GM19455 (cell line): ENCODE measurements around the gene ITPK1.

Experiments
- ATAC-seq: cut with Tn5 transposase; IDR thresholded peaks from one replicate; pipeline ENCODE4 v1.9.1; 2021; ENCODE audit not compliant: unreplicated experiment

The ITPK1 gene

DNA sequence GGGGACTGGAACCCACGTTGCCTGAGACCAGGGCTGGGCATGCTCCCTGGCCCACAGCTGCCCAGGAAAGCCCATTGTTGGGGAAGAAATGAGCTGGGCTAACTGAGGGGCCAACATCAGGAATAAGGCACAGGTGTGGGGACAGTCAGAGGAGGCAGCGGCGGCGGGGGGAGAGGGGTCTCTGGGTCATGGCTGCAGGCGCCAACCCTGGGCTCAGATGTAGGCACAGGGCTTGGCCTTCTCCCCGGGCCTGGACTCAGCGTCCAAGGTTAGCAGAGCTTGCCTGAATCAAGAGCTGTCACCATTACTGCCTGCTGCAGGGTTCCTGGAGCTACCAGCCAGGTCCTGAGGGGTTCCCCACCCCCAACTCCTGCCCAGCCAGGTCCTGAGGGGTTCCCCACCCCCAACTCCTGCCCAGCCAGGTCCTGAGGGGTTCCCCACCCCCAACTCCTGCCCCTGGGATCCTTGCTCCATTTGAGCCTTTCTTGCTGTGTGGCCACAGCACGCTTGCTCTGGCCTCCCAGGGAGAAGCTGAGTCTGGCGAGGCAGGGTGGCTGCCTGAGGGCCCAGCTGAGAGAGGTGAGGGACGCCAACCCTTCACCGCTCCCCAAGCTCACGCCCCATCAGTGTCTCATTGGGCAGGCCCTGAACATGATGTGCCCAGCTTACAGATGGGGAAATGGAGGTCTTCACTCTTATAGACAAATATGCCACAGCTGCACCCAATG, 186.6 kb downstream of the ITPK1 start:
- no peak for ATAC-seq

DNA sequence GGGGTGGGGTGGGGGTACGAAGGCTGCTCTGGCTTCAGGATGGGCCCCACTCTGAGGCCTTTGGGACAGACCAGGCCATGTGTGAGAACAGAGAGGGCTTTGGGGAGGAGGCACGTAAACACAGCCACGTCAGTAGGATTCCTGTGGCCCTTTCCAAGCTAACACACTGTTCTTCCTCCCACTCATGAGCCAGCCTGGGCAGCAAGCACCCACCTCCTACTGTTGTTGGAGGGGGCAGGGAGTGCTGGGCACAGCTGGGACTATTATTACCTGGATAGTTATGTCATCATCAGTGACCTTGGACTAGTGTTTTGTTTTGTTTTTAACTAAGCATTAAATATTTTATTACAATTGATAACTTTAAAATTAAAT, 187.5 kb downstream of the ITPK1 start:
- ATAC-seq, result no peak

DNA sequence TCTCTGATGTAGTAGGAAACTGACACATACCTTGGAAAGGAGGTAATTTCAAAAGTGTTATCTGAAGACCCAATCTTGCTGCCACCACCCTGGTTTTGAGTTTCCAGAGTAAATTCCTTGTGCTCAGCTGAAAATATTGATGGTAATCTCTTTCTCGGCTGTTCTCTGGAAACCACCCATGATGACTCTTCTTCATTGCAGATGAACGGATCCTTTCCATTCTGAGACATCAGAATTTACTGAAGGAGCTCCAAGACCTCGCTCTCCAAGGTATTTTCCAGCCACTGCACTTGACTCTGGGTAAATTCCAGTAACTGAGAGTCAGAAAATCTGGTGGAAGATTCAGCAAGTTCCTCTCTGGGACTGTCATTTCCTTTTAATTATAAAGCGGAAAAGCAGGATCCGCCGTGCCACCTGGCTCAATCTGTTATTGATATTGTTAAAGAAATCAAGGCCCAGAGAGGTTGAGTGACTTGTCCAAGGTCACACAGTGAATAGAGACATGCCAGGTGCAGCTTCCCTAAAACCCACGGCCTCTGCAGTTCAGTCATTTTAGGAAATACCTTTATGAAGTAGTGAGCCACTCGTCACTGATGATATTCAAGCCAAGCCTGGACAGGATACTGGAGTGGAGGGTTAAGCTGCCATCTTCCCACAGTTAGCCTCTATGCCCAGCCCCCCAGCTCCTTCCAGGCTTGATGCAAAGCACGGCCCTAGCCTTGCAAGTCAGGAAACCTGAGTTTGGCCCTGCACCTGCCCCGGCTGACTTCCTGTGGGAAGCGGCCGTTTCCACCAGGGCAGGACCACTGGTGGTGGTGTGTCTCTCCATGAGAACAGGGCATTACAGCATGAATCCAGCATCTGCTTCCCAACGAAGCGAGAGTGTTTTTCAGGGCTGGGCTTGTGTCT, 188.1 kb downstream of the ITPK1 start:
- ATAC-seq, result no peak

DNA sequence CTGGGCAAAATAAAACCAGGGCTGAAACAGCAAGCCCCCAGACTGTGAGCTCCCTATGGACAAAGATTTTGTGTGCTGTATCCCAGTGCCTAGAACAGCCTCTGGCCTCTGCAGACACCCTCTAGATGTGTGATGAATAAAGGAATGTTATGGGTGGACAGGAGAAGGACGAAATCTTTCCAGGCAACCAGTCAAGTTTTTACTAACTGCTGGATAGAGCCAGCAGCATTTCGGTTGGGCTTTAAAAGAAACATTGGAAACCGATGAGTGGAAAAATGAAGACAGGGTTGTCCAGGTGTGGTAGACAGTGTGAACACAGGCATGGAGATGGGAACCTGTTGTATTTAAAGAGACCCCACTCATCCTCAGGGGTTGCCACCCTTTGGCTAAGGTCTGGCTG, 188.8 kb downstream of the ITPK1 start:
- no peak for ATAC-seq

DNA sequence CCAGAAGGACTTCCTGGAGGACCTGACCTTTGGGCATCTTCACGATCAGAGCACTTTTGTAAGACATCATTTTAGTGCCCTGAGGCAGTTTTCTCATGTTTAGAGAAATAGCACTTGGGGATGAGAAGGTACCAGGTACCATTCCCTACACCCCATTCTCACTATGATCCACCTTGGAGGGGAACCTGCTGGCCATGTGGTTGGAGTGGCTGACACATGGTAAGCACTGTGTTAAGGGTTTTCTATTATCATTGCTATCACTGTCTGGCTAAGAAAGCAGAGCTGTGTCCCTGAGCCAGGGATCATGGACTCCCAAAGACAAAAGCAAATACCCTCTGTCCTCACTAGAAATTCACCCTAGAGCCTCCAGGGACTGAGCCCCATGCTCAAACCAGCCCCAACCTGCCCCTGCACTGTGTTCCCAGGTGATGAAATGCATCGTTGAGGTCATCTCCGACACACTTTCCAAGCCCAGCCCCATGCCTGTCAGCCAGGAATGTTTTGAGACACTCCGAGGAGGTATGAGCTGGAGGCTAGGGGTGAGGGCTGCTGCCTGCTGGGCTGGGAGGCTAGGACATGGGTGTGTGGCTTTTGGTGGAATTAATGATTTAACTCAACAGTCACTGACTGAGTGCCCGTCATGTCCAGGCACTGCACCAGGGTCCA, 189.4 kb downstream of the ITPK1 start:
- ATAC-seq, result no peak

DNA sequence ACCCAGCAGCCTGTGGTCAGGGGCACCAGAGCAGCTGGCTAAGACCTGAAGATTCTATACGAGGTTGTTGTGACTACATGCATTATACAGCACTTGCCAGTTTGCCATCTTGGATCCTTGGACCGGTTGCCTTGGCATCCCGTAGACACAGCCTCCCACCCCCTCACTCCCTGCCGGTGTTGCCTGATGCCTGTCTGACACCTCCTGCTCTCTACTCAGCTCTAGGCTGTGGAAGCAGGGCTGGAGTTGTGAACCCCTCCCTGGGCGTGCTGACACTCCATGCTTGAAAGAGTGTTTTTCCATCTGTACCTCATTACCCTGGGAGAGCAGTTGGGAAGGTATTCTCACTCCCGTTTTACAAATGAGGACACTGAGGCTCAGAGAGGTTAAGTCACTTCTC, 190.3 kb downstream of the ITPK1 start:
- no peak for ATAC-seq

DNA sequence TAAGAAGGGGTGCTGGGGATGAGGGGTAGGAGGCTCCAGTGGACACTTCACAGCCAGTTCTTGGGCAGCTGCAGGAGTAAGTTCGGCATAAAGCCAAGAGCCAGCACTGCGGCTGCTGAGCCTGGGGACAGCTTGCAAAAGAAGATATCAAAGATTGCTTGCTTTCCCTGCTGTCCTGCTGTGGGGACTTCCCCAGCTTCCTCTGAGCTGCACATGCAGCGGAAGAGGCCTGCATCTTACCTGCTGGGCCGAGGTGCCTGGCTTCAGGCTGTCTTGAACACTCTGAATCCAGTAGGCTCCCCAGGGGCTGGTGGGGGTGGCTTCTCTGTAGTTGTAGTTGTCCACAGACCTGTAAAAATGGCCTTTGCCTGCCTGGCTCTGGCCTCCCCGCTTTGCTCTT, 191.5 kb downstream of the ITPK1 start:
- no peak for ATAC-seq

DNA sequence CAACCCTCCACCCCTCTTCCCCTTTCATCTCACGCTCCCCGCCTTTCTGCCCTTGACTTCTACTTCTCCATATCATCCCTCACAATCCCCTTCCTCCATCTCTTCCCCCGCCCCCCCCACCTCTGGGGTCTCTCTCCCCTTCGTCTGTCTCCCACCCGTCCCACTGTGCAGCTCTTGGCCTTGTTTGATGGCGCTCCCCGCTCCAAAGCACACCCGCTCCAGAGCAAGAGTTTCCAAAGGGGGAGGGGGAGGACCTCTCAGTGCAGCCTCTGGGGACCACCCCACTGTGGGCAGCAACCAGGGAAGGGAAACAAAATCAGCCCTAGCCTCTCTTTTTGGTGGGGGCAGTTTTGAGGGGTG, 192.0 kb downstream of the ITPK1 start:
- no peak for ATAC-seq

DNA sequence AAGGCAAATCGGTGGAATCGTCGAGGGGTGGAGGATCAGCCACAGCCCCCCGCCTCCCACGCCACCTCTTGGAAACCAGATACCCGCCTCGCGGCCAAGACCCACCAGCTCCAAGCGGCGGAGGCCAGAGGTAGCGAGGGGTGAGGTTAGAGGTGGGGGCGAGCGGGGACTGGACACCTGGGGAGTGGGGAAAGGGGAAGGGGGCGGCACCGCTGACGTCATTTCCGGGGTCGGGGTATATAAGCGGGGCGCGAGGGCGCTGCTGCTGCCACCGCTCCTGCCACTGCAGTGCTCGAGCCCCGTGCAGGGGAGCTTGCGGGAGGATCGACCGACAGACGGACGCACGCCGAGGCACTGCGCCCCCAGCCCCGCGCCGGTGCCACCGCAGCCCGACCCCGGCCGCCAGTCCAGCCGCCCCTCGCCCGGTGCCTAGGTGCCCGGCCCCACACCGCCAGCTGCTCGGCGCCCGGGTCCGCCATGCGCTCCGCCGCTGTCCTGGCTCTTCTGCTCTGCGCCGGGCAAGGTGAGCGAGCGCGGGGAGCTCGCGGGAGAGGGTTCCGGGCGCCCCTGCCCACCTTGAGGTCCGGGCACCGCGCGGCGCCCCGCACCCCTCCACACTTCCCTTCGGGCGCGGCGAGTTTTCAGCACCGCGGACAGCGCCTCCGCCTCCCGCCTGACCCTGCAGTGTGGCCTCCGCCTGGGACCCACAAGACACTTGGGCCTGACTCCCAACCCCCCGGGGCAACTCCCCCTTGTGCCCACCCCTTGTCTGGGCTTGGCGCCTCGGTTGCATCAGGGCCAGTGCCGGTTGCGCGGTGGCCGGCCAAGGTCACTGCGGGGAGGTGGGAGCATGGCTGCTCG, 192.6 kb downstream of the ITPK1 start, which contains the start of gene CHGA:
CHGA (plus strand) TSS at position 268 of the 861 bp plus-strand sequence; CDS start at position 478, 210 bp downstream.
- ATAC-seq, result no peak

DNA sequence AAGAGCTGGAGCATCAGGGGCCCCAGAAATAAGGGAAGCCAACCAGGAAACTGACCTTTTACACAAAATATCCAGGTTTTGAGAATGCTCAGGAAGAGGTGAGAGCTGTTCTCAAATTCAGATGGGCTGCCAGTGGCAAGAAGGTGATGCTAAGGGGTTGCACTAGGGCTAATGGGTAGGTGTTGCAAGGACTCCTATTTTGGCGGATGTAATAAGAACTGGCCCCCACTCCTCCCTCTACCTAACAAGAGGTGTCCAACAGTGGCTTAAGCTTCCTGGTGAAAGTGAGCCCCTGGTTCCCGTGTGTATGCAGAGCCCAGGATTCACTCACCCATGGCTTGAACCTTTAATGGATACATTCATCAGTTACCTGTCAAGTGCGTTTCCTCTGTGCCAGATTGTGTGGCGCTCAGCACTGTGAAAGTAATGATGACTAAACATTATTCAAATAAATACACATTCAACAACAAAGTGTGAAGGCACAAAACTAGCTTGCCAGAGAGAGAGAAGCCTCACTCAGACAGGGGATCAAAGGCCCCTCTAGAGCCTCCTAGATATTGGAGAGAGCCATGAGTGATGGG, 193.5 kb downstream of the ITPK1 start:
- ATAC-seq, result no peak

DNA sequence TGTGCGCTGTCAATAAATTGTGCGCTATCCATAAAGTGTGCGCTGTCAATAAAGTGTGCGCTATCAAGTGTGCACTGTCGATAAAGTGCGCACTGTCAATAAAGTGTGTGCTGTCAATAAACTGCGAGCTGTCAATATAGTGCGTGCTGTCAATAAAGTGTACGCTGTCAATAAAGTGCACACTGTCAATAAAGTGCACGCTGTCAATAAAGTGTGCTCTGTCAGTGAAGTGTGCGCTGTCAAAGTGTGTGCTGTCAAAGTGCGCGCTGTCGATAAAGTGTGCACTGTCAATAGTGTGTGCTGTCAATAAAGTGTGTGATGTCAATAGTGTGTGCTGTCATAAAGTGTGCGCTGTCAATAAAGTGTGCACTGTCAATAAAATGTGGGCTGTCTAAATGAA, 195.7 kb downstream of the ITPK1 start:
- ATAC-seq, result no peak

DNA sequence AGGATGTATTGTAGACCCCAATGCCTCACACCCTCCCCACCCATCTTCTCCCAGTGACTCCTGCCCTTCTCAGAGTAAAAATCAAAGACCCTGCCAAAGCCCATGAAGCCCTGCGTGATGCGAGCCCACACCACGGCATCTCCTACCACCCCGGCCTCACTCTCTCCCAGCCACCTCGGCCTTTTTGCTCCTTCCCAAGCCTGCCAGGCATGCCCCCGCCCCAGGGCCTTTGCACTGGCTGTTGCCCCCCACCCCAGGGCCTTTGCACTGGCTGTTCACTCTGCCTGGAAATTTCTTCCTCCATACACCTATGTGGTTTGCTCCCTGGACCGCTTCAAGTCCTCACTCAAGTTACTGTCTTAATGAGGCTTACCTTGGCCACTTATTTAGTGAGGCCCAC, 197.8 kb downstream of the ITPK1 start:
- ATAC-seq, result no peak

DNA sequence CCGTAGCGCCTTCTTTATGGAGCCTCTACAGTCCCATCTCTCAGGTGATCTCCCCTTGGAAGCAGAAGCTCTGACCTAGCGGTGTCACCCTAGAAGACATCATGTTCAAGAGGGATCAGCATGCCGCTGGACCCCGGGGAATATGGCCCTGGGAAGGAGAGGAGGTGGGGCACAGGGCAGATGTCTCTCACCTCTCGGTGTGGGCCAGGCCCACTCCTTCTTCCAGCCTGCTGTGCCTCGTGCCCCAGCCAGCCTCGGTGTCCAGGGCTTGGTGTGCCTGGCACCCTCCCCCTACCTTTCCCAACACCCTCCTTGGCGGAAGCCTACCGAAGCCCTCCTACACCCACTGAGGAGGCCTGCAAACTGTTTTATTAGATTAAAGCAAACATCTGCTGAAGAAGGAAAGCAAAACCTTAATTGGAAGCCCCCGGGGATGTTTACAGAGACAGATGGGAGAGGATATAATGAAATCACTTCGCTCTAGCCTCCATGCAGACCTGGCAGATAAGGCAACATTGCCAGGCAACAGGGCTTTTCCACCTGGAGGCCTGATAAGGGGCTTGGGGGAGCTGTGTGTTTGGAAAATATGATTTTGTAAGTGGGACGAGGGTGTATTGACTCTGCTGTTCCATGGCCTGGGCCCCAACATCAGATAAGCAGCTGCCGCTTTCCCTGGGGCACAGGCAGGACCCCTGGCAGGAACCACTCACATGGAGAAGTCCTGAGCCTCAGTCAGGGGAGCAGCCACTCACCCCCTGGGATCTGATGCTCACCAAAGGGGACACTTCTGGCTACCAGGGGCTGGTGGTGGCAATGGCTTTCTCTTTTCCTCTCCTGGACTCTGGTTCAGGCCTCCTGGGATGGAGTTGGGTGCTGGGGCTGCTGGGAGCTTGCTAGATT, 198.4 kb downstream of the ITPK1 start:
- ATAC-seq, result no peak

DNA sequence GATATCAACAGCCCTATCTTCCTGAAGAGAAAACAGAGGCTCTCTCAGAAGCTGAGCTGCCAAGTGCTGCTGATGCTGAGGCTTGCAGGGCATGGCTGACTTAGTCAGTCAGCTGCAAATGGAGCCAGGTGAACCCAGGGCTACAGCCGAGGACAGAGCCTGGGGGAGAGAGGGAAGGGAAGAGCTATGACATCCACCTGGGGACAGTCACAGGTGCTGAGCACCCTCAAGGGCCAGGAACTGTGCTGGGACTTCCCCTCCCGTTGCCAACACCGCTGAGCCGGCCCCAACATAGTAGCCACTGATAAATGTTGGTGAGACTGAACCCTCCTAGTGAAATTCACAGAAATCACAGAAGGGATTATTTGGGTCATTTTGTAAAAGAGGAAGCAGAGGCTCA, 199.5 kb downstream of the ITPK1 start:
- no peak for ATAC-seq

DNA sequence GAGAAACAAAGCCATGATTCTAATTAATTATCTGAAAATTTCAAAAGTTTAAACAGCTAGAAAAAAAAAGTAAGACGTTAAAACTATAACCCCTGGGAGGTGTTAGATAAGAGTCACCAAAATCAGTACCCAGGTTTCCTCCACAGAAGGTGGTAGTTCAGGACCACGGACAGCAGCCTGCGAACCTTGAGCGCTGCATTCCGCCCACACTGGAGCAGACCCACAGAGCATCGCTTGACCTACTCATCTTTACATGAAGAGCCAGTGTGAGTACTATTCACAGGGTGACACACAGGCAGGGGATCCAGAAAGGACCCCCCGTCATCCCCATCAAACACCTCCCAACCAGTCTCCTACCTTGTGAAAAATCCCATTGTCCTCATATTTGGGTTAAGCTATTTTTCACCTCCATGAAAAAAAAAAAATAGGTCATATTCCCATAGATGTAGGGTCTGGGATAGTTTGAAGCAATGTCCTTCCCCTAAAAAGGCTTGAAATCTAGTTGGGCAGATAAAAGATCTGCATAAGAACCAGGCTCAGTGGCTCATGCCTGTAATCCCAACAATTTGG, 201.6 kb downstream of the ITPK1 start:
- ATAC-seq, result no peak

DNA sequence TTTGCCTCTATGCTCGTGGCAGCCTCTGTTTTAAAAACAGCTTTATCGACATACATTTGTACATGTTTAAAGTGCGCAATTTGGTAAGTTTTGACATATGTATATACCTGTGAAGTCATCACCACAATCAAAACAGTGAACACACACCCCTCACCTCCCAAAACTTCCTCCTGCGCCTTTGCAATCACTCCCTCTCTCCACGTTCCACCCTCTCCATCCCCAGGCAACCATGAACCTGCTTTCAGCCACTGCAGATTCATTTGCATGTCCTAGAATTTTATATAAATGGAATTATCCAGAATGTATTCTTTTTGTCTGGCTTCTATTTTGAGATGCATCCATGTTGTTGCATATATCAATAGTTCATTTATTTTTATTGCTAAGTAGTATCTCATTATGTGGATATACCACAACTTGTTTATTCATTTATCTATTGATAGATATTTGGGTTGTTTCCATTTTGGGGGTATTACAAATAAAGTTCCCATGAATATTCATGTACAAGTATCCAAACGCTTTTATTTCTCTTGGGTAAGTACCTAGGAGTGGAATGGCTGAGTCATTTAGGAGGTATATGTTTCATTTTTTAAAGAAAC, 208.3 kb downstream of the ITPK1 start:
- ATAC-seq, result no peak

DNA sequence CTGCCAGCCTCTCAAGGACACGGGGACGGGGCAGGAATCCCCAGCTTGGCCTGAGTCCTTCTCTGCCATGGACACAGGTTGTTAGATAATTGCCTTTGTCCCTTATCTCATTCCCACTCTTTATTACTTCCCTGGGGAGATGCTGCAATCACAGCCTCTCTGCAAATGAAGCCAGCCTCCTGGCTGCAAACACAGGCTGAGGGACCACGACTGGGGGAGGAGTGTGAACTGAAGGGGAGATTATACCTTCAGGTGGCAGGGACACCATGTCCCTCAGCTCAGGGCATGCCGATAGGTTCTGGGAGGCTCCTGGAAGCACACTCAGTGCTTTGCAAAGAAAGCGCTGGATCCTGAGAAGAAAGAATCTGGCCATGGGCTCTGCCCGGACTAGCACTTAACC, 208.9 kb downstream of the ITPK1 start:
- ATAC-seq, result no peak

DNA sequence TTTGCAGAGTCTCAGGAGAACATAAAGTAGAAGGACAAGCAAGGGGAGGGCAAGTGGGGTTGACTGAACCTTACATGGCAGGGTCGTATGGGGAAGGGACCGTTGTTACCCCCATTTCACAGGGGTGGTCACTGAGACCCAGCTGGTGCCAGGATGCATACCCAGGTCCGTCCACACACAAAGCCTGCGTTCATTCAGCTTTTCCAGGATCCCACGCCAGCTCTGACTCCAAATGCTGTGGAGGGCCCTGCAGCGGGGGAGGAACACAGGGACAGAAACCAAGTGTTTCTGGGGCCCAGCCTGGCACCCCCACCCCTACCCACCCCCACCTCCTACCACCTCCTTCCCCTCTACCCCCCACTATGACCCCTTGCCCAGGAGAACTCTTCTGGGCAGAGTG, 209.3 kb downstream of the ITPK1 start:
- ATAC-seq, result no peak

DNA sequence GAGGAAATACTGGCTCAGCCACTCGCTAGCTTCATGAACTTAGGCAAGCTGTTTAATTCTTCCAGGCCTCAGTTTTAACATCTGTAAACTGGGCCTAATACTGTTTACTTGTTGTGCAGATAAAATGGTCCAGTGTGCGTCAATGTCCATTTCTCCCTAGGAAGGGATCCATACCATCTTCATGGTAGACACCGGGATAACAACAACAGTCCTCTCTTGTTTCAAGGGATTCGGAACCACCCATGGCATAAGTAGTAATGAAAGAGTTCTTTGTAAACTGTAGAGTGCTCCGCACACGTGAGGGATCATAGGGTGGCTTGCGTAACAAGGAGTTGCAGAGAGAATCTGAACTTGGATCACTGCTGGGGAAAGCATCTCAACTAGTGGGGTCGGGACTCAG, 210.1 kb downstream of the ITPK1 start:
- ATAC-seq, result no peak
